ENCODE measurements around the gene XYLT1. TPM values are rescaled to one million over a fixed set of nuclear protein-coding genes. Genes with fewer than 3 reads are reported as not detected.

Gene XYLT1
- total and polyA plus RNA-seq, 2 of the 4 experiments (the other 2 are of a cell fraction), result 9.0 to 12.7 TPM

- Histone ChIP-seq H2AFZ (replicated peaks; ENCODE audit: low read length, poor library complexity) (no peak overlapping the region), H2BK120ac (ENCODE audit: low read depth, low read length) (no peak overlapping the region), H3K18ac (ENCODE audit: low read depth, low read length) (no peak overlapping the region), H2AK5ac (ENCODE audit: low read depth, low read length) (no peak overlapping the region), H4K91ac (ENCODE audit: insufficient read depth, low read depth, low read length) (no peak overlapping the region), H3K79me1 (ENCODE audit: low read depth in 1 of 2, low read length in 2 of 2) (peaks cover 10 to 40% of the 10 kb centered on the region in 2 experiments), H3K9me3 (ENCODE audit: control insufficient read depth, insufficient read depth, low read length) (no peaks in the 10 kb centered on the region), H4K20me1 (ENCODE audit: insufficient read depth, low read length) (no peaks in the 10 kb centered on the region), H3K9ac (ENCODE audit: low read depth, low read length) (no peak overlapping the region), H3K56ac (ENCODE audit: extremely low read depth, insufficient read depth, low read length) (no peak overlapping the region), H3K27me3 (ENCODE audit: control insufficient read depth, insufficient read depth, low read length) (no peaks in the 10 kb centered on the region), H3K27ac (ENCODE audit: insufficient read depth, low read length) (no peak overlapping the region), H2BK15ac (ENCODE audit: low read depth, low read length) (no peak overlapping the region), H3K4ac (ENCODE audit: low read depth, low read length) (no peak overlapping the region), H2AK9ac (replicated peaks; ENCODE audit: low read depth, low read length, poor library complexity) (no peak overlapping the region), H2BK20ac (ENCODE audit: low read depth, low read length) (no peak overlapping the region), H3K23ac (ENCODE audit: low read depth, low read length) (no peak overlapping the region), H3K14ac (replicated peaks; ENCODE audit: low read depth, low read length) (no peak overlapping the region), H2BK5ac (ENCODE audit: low read depth, low read length, poor library complexity, severe bottlenecking) (no peak overlapping the region), H3K4me1 (ENCODE audit: control insufficient read depth, insufficient read depth, low read length) (no peaks in the 10 kb centered on the region), H3K4me2 (ENCODE audit: low read depth, low read length) (no peak overlapping the region), H3K4me3 (ENCODE audit: insufficient read depth, low read depth, low read length) (no peak overlapping the region), H3K36me3 (ENCODE audit: control insufficient read depth, insufficient read depth, low read length) (no peaks in the 10 kb centered on the region), H3K9me1 (ENCODE audit: insufficient read depth, low read length) (no peaks in the 10 kb centered on the region), H4K5ac (ENCODE audit: low read depth, low read length) (no peak overlapping the region), H4K8ac (ENCODE audit: low read depth in 2 of 2, low read length in 2 of 2) (no peak overlapping the region)
- dilution Hi-C loops (cut with HindIII; ENCODE audit: low sequenced_read_pairs, unreplicated experiment), result no loop called here
- TF ChIP-seq, protein P1, sequence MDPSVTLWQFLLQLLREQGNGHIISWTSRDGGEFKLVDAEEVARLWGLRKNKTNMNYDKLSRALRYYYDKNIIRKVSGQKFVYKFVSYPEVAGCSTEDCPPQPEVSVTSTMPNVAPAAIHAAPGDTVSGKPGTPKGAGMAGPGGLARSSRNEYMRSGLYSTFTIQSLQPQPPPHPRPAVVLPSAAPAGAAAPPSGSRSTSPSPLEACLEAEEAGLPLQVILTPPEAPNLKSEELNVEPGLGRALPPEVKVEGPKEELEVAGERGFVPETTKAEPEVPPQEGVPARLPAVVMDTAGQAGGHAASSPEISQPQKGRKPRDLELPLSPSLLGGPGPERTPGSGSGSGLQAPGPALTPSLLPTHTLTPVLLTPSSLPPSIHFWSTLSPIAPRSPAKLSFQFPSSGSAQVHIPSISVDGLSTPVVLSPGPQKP (IDR thresholded peaks at IDR 0.05; ENCODE audit: borderline replicate concordance, low read depth, low read length), result no peak
- no peak for TF ChIP-seq CHD1 (IDR thresholded peaks at IDR 0.05; ENCODE audit: low read depth, low read length)
- TF ChIP-seq MAFK (IDR thresholded peaks at IDR 0.05; ENCODE audit: low read depth, low read length), result no peak
- TF ChIP-seq, protein P2, sequence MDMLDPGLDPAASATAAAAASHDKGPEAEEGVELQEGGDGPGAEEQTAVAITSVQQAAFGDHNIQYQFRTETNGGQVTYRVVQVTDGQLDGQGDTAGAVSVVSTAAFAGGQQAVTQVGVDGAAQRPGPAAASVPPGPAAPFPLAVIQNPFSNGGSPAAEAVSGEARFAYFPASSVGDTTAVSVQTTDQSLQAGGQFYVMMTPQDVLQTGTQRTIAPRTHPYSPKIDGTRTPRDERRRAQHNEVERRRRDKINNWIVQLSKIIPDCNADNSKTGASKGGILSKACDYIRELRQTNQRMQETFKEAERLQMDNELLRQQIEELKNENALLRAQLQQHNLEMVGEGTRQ (IDR thresholded peaks at IDR 0.05; ENCODE audit: low read depth, low read length), result no peak
- TF ChIP-seq BHLHE40 (IDR thresholded peaks at IDR 0.05; ENCODE audit: low read depth, low read length), result no peak
- no peak for TF ChIP-seq RFX5 (IDR thresholded peaks at IDR 0.05; ENCODE audit: low read depth, low read length)
- TF ChIP-seq, protein P3, sequence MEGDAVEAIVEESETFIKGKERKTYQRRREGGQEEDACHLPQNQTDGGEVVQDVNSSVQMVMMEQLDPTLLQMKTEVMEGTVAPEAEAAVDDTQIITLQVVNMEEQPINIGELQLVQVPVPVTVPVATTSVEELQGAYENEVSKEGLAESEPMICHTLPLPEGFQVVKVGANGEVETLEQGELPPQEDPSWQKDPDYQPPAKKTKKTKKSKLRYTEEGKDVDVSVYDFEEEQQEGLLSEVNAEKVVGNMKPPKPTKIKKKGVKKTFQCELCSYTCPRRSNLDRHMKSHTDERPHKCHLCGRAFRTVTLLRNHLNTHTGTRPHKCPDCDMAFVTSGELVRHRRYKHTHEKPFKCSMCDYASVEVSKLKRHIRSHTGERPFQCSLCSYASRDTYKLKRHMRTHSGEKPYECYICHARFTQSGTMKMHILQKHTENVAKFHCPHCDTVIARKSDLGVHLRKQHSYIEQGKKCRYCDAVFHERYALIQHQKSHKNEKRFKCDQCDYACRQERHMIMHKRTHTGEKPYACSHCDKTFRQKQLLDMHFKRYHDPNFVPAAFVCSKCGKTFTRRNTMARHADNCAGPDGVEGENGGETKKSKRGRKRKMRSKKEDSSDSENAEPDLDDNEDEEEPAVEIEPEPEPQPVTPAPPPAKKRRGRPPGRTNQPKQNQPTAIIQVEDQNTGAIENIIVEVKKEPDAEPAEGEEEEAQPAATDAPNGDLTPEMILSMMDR (conservative IDR thresholded peaks at IDR 0.05; ENCODE audit: low read depth, low read length), result no peak
- no TSS peak for BruUV-seq (replicated peaks)
- intact Hi-C loops (cut with micrococcal nuclease), result no loop called here
- in situ Hi-C loops (cut with MboI; ENCODE audit: low sequenced_read_pairs), result no loop called here
- ChIA-PET POLR2A (ENCODE audit: unreplicated experiment) (no interaction called here), CTCF (no interaction called here)
- WGBS, 2 experiments (ENCODE audit: extremely low coverage in 2 of 2, insufficient read length in 1 of 2), result 95% methylated on average over 3 of the region's 6 CpGs; no CpG with 5 or more reads in 1 of the 2 experiments
- no peak for ATAC-seq (ENCODE audit: low read depth)
- no peak for DNase-seq
These were observed 148.9 kb downstream of the XYLT1 start for GRCh38 chr16:17321824-17322223.
